Astrocyte (in vitro differentiated cells and primary cell): Measurements from ENCODE around the gene TRAF1. TPM values are rescaled to one million over a fixed set of nuclear protein-coding genes. Genes with fewer than 3 reads are reported as not detected.

ENCODE experiments used
- DNase-seq: peaks from one replicate; pipeline ENCODE4 v3.0.0-alpha.2; 2010; ENCODE audit warnings: low read depth
- FAIRE-seq: peaks from 2 replicates; lab custom pipeline; 2011; peaks lifted over from hg19 to GRCh38; lab: Jason Lieb, UNC
- H2AFZ ChIP-seq: 2 replicates; pipeline ENCODE4 v1.6.0; 2012; ENCODE audit warnings: low read depth, low read length, inconsistent platforms
- H3K27ac ChIP-seq: 2 replicates; pipeline ENCODE4 v1.5.1; 2011; ENCODE audit warnings: low read depth, low read length, inconsistent platforms
- H3K27me3 ChIP-seq: 2 replicates; pipeline ENCODE4 v1.6.0; 2011; ENCODE audit warnings: low read length, inconsistent platforms; ENCODE audit not compliant: insufficient read depth
- H3K36me3 ChIP-seq: 2 replicates; pipeline ENCODE4 v1.5.1; 2011; ENCODE audit warnings: low read length, inconsistent platforms; ENCODE audit not compliant: insufficient read depth
- H3K4me1 ChIP-seq: 2 replicates; pipeline ENCODE4 v1.5.1; 2011; ENCODE audit warnings: low read length, inconsistent platforms; ENCODE audit not compliant: insufficient read depth
- H3K4me2 ChIP-seq: 2 replicates; pipeline ENCODE4 v1.6.0; 2012; ENCODE audit warnings: low read length, inconsistent platforms
- H3K4me3 ChIP-seq: 2 replicates; pipeline ENCODE4 v1.5.1; 2011; ENCODE audit warnings: low read depth, mild to moderate bottlenecking, low read length, inconsistent platforms; ENCODE audit not compliant: insufficient read depth
- H3K79me2 ChIP-seq: 2 replicates; pipeline ENCODE4 v1.6.0; 2012; ENCODE audit warnings: mild to moderate bottlenecking, low read length, inconsistent platforms; ENCODE audit not compliant: insufficient read depth
- H3K9ac ChIP-seq: 2 replicates; pipeline ENCODE4 v1.6.0; 2012; ENCODE audit warnings: mild to moderate bottlenecking, low read length, inconsistent platforms
- H3K9me3 ChIP-seq: 2 replicates; pipeline ENCODE4 v1.5.1; 2012; ENCODE audit warnings: low read depth, mild to moderate bottlenecking, low read length, inconsistent platforms; ENCODE audit not compliant: insufficient read depth
- H4K20me1 ChIP-seq: 2 replicates; pipeline ENCODE4 v1.6.0; 2012; ENCODE audit warnings: low read length, inconsistent platforms; ENCODE audit not compliant: insufficient read depth
- H3K27ac Mint-ChIP-seq: one replicate; pipeline ENCODE4 v1.8.0; 2021; ENCODE audit warnings: mild to moderate bottlenecking, mixed read lengths; ENCODE audit not compliant: unreplicated experiment
- H3K27me3 Mint-ChIP-seq: one replicate; pipeline ENCODE4 v1.8.0; 2021; ENCODE audit warnings: low read depth, mixed read lengths; ENCODE audit not compliant: unreplicated experiment
- H3K36me3 Mint-ChIP-seq: one replicate; pipeline ENCODE4 v1.8.0; 2021; ENCODE audit warnings: low read depth, mixed read lengths; ENCODE audit not compliant: unreplicated experiment
- H3K4me1 Mint-ChIP-seq: one replicate; pipeline ENCODE4 v1.8.0; 2021; ENCODE audit warnings: low read depth, mixed read lengths; ENCODE audit not compliant: unreplicated experiment
- H3K4me3 Mint-ChIP-seq: one replicate; pipeline ENCODE4 v1.8.0; 2021; ENCODE audit warnings: mild to moderate bottlenecking, moderate library complexity, mixed read lengths; ENCODE audit not compliant: unreplicated experiment
- H3K9me3 Mint-ChIP-seq: one replicate; pipeline ENCODE4 v1.8.0; 2021; ENCODE audit warnings: mild to moderate bottlenecking, mixed read lengths; ENCODE audit not compliant: unreplicated experiment
- CTCF ChIP-seq: IDR thresholded peaks from 2 replicates; pipeline ENCODE4 v1.5.1; 2011; ENCODE audit warnings: low read depth, mild to moderate bottlenecking, inconsistent platforms, low read length, moderate library complexity; ENCODE audit not compliant: insufficient read depth
- EZH2 ChIP-seq: IDR thresholded peaks from 2 replicates; pipeline ENCODE4 v1.6.1; 2012; ENCODE audit warnings: mild to moderate bottlenecking, low read length, inconsistent platforms; ENCODE audit not compliant: insufficient read depth
- total RNA-seq: library from RNA; stranded (reverse); gene quantifications from 2 replicates; pipeline ENCODE4 v1.2.1, GENCODE V29; 2021

Gene TRAF1
- total RNA-seq, 1 donor from 2014 or later = 4.2 TPM

- peaks cover 7% of the 10 kb centered on the region for H3K4me1 ChIP-seq
- H3K27ac ChIP-seq = no peak overlapping the region
- Mint-ChIP-seq H3K9me3 (no peaks in the 10 kb centered on the region), H3K4me3 (no peak overlapping the region), H3K27ac (no peak overlapping the region), H3K36me3 (peaks cover 9% of the 10 kb centered on the region), H3K4me1 (peaks cover 19% of the 10 kb centered on the region), H3K27me3 (no peaks in the 10 kb centered on the region)
- no peak overlapping the region for H3K4me3 ChIP-seq
- no peaks in the 10 kb centered on the region for H3K9me3 ChIP-seq
- FAIRE-seq (no peak), DNase-seq (no peak)
- H3K27me3 ChIP-seq = no peaks in the 10 kb centered on the region
- H3K36me3 ChIP-seq = peaks cover 8% of the 10 kb centered on the region
- no peak overlapping the region for H3K9ac ChIP-seq
- TF ChIP-seq CTCF (no peak), EZH2 (no peak)
- no peak overlapping the region for H3K4me2 ChIP-seq
- no peak overlapping the region for H2AFZ ChIP-seq
- H3K79me2 ChIP-seq = no peaks in the 10 kb centered on the region
- H4K20me1 ChIP-seq = no peaks in the 10 kb centered on the region
Observed at GRCh38 chr9:120854596-120855327, 71.8 kb downstream of the TRAF1 start.

DNA sequence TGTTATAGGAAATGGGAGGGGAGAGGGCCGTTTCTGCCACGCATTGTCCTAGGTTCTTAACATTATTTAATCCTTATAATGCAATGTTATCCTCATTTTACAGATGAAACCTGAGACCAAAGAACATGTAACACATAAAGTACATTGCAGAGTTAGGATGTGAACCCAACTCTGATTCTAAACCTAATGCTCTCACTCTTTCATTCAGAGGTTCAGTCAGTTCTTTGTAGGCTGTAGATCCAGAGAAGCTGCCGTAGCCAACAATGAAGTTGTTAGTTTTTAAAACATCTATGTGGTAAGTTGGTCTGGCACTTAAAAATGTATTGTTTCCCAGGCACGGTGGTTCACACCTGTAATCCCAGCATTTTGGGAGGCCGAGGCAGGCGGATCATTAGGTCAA lies 73.4 kb downstream of the TRAF1 start:
- no peaks in the 10 kb centered on the region for H3K9me3 ChIP-seq
- Mint-ChIP-seq H3K27ac (no peak overlapping the region), H3K4me1 (peaks cover 18% of the 10 kb centered on the region), H3K36me3 (peaks cover 10% of the 10 kb centered on the region), H3K27me3 (no peaks in the 10 kb centered on the region), H3K4me3 (no peak overlapping the region), H3K9me3 (no peaks in the 10 kb centered on the region)
- H3K27me3 ChIP-seq = no peaks in the 10 kb centered on the region
- DNase-seq = no peak
- FAIRE-seq = no peak
- no peak overlapping the region for H3K4me2 ChIP-seq
- H2AFZ ChIP-seq = no peak overlapping the region
- H3K4me3 ChIP-seq = no peak overlapping the region
- peaks cover 7% of the 10 kb centered on the region for H3K4me1 ChIP-seq
- no peak for TF ChIP-seq CTCF
- TF ChIP-seq EZH2 = no peak
- peak overlapping the region; percentile 23 for H3K27ac ChIP-seq
- no peak overlapping the region for H3K9ac ChIP-seq
- no peaks in the 10 kb centered on the region for H4K20me1 ChIP-seq
- H3K79me2 ChIP-seq = no peaks in the 10 kb centered on the region
- H3K36me3 ChIP-seq = peaks cover 2% of the 10 kb centered on the region

Other genes starting within 250 kb of the TRAF1 start
- gene MEGF9, start 212.3 kb downstream of the TRAF1 start, total RNA-seq = 12.1 and 17.7 TPM in 2 replicates
- gene FBXW2, start 133.4 kb downstream of the TRAF1 start, total RNA-seq = 65.0 and 65.7 TPM in 2 replicates
- gene PSMD5, start 83.9 kb downstream of the TRAF1 start, total RNA-seq = 66.2 and 78.1 TPM in 2 replicates
- gene PHF19, start 49.6 kb downstream of the TRAF1 start, total RNA-seq = 18.0 and 19.5 TPM in 2 replicates
- 0.41 and 1.1 TPM in 2 replicates for gene C5, start 123.5 kb upstream of the TRAF1 start, total RNA-seq
- gene CNTRL, start 148.2 kb upstream of the TRAF1 start, total RNA-seq = 4.4 and 4.6 TPM in 2 replicates